IMR-90 (cell line): ENCODE results near the gene GBP3.

Experiments
- BHLHE40 ChIP-seq: fragments of 150-350 bp; IDR thresholded peaks from 2 replicates; pipeline ENCODE4 v1.6.1; 2016; ENCODE audit warnings: mild to moderate bottlenecking, low read depth, low read length
- CEBPB ChIP-seq: IDR thresholded peaks from 2 replicates; pipeline ENCODE4 v1.6.1; 2012; ENCODE audit warnings: low read depth, low read length, improper control_type of control experiment
- CHD1 ChIP-seq: IDR thresholded peaks from 2 replicates; pipeline ENCODE4 v1.6.1; 2012; ENCODE audit warnings: low read depth, low read length, improper control_type of control experiment
- CTCF ChIP-seq: conservative IDR thresholded peaks from 2 replicates; pipeline ENCODE4 v1.5.1; 2012; ENCODE audit warnings: mild to moderate bottlenecking, low read depth, low read length, improper control_type of control experiment
- MAFK ChIP-seq: IDR thresholded peaks from 2 replicates; pipeline ENCODE4 v1.6.1; 2012; ENCODE audit warnings: low read depth, low read length, improper control_type of control experiment
- POLR2A ChIP-seq: IDR thresholded peaks from 2 replicates; pipeline ENCODE4 v1.6.1; 2012; ENCODE audit warnings: mild to moderate bottlenecking, low read depth, low read length
- RAD21 ChIP-seq: IDR thresholded peaks from 2 replicates; pipeline ENCODE4 v1.6.1; 2012; ENCODE audit warnings: low read length, improper control_type of control experiment
- RCOR1 ChIP-seq: IDR thresholded peaks from 2 replicates; pipeline ENCODE4 v1.6.1; 2012; ENCODE audit warnings: mild to moderate bottlenecking, low read length, improper control_type of control experiment; ENCODE audit not compliant: insufficient replicate concordance
- RFX5 ChIP-seq: IDR thresholded peaks from 2 replicates; pipeline ENCODE4 v1.8.0; 2012; ENCODE audit warnings: low read depth, mild to moderate bottlenecking, low read length, moderate library complexity
- SMC3 ChIP-seq: fragments of 150-350 bp; IDR thresholded peaks from 2 replicates; pipeline ENCODE4 v1.6.1; 2016; ENCODE audit warnings: low read depth, mild to moderate bottlenecking, antibody characterized with exemption, low read length, moderate library complexity
- TF ChIP-seq, protein P1 (sequence below): fragments of 150-350 bp; IDR thresholded peaks from 2 replicates; pipeline ENCODE4 v1.6.1; 2016; ENCODE audit warnings: low read depth, mild to moderate bottlenecking, low read length, moderate library complexity, borderline replicate concordance

DNA sequence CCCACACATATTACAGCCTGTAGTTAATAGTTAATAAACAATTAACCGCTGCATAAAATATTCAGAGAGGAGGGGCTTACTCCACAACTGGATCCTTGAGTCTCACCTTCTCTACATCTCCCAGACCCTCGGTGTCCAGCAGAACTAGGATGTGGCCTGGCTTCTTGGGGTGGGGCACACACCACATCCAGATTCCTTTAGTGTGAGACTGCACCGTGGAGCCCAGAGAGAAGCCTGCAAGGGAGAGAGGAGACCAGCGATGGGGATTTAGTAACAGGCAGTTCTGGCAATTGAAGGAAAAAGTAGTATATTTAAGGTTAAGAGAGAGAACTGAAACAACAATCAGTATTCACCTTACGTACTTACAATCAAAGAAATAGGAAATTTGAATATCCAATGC, 37.4 kb upstream of the GBP3 start:
- TF ChIP-seq SMC3 = no peak
- no peak for TF ChIP-seq CTCF
- TF ChIP-seq RCOR1 = no peak
- TF ChIP-seq RAD21 = no peak
- TF ChIP-seq POLR2A = no peak
- TF ChIP-seq RFX5 = no peak
- TF ChIP-seq, protein P1, sequence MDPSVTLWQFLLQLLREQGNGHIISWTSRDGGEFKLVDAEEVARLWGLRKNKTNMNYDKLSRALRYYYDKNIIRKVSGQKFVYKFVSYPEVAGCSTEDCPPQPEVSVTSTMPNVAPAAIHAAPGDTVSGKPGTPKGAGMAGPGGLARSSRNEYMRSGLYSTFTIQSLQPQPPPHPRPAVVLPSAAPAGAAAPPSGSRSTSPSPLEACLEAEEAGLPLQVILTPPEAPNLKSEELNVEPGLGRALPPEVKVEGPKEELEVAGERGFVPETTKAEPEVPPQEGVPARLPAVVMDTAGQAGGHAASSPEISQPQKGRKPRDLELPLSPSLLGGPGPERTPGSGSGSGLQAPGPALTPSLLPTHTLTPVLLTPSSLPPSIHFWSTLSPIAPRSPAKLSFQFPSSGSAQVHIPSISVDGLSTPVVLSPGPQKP = no peak
- TF ChIP-seq MAFK = no peak
- no peak for TF ChIP-seq CEBPB
- no peak for TF ChIP-seq BHLHE40
- TF ChIP-seq CHD1 = no peak
